GM19238 (cell line): Measurements from ENCODE around the gene CLDN7.
A peak's percentile ranks its signal among the peaks of the same experiment; 100 is the strongest.

Experiments used
- DNase-seq: peaks from one replicate; pipeline ENCODE4 v3.0.0; 2011; ENCODE audit warnings: low spot score; ENCODE audit not compliant: insufficient read length

CLDN7 gene

DNA sequence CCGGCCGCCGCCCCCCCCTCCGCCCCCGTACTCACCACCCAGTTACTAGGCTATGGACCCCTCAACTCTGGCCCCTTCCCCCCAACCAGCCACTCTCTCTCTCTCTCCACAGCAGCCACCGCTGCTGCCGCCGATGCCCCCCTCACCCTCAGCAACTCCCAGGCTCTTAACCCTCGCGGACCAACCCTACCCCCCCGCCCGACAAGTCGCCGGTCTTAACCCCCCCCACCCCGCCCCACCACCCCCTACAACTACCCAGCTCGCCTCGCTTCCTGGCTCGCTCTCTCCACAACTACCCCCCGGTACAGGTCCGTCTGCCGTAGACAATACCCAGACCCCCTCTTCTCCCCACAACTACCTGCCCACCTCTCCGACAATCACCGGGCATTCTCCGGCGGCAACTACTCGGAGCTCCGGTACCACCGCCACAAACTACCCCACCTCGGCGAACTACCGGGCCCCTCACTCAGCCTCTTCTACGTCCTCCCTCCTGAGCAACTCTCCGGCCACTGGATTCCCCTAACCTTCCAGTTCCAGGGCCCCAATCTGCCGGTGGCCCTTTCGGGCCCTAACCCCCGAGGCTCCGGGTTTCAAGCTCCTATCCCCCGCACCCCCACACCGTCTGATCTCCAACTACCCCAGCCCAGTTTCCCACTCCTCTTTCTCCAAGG, 23.7 kb downstream of the CLDN7 start:
- DNase-seq: no peak

DNA sequence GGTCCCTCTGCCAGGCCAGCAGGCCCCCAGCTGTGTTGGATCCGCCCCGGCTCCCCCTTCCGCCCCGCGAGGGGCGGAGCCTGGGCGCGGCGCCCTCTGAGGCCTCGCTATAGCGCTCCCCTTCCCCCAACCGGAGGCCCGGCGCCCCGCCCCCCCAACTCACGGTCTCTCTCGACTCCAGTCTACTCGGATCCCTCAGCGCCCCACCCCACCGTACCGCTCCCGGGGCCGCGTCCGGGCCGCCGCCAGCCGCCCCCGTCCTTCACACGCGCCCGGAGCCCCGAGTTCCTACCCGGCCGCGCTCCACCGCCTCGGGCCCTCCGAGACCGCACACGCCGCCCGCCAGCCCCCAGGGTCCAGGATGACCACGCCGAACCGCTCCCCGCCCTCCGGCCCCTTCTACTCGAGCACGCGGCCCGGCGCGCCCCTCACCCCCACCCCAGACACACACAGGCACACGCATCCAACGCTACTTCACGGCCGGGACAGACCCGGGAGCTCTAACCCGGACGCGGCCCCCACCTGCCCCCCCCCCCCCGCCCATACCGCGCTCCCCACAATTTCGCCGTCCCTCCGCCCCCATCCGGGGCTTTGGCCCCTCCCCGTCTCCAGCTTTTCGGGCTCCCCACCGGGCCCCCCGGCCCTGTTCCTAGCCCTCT, 24.4 kb downstream of the CLDN7 start:
- peak; percentile 80 for DNase-seq

DNA sequence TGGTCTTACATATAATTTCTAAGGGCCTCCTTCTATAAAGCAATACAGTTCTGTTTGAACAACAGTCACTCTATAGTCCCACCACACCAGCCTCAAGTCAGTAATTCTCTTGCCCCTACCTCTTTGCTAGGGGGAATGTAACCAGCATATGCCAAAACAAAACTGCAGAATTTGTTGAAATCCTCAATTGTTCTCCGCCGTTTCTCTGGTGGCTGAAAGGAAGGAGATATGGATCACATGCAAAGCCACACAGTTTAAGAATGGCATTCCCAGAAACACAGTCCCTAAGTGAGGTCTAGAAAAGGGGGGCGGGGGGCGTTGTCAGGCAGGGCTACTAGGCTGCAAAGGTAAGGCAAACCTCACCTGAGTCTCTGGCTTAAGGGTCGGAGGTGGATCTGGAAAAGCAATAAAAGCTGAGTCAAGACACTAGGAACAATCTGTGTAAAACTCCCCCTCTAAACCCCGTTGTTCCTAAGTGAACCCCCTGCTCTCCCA, 25.0 kb downstream of the CLDN7 start:
- no peak for DNase-seq

DNA sequence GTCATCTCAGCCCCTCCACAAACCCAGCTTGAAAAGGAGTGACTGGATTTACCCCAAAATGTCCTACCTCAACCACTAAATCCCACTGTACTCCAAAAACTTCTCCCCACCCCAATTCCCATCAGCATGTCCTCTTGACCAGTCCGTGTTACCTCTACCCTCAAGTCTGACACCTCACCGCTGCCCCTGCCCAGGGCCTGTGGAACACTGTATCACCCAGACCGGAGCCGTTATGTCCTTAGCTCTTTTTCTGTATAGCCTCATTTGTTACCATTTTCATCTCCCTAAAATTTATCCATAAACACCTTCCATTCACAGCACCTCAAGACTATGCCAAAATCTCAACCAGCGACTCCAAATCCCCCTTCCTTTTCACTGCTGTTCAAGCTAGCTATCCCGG, 25.5 kb downstream of the CLDN7 start:
- no peak for DNase-seq

DNA sequence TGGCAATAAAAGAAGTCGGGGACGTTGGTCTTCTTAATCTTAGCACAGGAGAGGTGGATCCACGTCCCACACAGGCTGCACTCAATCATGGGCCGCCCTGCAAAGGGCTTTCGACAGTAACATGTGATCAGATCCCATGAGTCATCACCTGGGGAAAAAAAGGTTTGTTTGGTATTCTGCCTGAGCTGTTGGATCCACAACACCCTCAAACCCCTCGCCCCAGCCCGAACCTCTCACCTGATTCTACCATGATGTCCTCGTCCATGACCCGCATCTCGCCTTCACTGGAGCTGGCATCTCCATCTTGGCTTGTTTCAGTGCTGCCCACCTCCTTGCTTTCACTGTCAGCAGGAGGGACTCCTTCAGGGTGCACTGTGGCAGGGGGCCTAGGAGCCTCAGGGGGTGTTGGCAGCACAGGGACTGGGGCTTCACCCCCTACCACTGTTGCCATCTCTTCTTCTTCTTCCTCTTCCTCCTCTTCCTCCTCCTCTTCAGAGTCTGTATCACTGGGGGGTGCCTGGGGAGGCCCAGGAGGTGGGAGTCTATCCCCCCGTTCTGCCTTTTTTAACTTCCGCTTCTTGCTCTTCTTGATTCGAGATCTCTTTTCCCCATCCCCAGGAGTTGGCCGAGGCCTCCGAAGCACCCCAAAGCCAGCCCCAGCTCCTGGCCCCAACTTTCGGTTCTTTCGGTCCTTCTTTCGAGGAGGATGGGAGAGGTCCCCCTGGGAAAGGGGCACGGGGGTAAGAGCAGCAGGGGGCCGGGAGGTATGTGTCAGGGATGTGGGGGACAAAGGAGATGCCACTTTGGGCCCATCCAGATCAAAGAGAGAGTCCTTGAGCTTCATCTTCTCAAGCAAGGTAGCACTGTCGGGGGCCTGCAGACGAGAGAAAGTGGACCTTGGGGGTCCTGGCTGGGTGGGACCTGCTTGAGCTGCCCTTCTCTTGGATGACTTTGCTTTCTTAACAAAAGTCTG, 26.3 kb downstream of the CLDN7 start:
- no peak for DNase-seq

DNA sequence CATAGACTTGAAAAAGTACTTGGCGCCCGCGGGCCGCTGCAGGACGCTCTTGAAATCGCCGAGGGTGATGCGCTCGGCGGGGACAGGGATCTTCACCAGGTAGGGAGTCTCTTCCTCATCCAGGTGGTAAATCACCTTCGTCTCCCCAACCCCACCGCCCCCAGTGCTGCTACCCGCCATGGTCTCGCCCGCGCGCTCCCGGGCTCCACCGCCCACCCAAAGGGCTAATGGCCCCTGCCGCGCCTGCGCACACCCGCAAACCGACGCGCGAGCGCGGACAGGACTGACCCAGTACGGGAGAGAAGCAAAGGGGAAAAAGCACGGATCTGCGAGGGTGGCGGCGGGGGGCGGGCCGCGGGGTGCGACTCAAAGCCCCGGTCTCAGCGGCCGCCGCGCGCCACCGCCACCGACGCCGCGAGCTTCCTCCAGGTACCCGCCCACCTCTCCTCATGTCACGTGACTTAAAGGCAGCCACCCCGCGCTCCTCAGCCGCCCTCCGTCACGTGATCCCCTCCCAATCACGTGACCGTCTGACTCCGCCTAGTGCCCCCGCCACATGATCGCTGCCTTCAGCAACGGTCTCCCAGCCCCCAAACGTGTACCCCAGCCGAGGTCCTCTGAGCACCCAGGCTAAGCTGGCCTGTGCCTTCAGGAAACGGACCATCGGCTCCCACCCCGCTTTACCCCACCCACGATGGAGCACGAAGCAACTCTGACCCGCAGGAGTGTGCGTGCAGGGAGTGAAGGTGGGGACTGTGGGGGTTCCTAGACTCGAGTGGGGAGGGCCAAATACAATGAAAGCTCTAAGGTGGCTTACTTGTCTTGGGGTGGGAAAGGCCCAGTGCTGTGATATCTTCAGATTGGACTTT, 28.0 kb downstream of the CLDN7 start, which contains the start of gene DVL2:
TSS of gene DVL2 (minus strand) at position 435 of the 869 bp plus-strand sequence. CDS start at position 180, 255 bp downstream.
- DNase-seq: peak; percentile 98

- DNase-seq: no peak
These were observed 28.6 kb downstream of the CLDN7 start for GRCh38 chr17:7233701-7234082.

GRCh38 chr17:7232114-7232513, 30.2 kb downstream of the CLDN7 start:
- no peak for DNase-seq

GRCh38 chr17:7229504-7229903, 32.8 kb downstream of the CLDN7 start:
- DNase-seq: no peak

DNA sequence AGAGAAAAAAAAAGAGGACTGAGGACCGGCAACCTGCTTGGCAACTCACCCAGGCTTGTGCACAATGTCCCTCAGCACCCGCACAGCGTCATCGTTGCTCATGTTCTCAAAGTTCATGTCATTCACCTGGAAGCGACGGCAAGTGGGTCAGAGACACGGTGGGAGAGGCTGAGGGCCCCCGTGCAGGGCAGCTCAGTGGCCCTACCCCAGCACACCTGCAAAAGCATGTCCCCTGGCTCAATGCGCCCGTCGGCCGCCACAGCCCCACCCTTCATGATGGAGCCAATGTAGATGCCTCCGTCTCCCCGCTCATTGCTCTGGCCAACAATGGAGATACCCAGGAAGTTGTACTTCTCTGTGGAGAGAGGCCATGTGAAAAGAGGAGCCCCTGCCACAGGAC, 33.4 kb downstream of the CLDN7 start:
- DNase-seq: no peak

GRCh38 chr17:7226721-7227710, 35.3 kb downstream of the CLDN7 start:
- no peak for DNase-seq

- no peak for DNase-seq
These were observed 36.5 kb downstream of the CLDN7 start for GRCh38 chr17:7225711-7226331.

DNA sequence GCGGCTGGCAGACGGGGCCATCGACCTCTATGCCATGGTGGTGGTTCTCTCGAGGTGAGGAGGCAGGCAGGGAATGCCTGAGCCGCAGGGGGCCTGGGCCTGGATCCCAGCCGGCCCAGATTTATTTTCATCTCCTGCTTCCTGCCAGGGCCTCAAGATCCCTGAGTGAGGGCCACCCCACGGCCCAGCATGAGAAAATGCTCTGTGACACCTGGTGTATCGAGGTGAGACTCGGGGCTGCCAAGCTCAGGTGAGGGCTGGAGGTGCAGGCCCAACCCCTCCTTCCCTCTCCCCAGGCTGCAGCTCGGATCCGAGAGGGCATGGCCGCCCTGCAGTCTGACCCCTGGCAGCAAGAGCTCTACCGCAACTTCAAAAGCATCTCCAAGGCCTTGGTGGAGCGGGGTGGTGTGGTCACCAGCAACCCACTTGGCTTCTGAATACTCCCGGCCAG, 37.6 kb downstream of the CLDN7 start:
- DNase-seq: no peak

GRCh38 chr17:7224110-7224509, 38.2 kb downstream of the CLDN7 start:
- DNase-seq: no peak

DNA sequence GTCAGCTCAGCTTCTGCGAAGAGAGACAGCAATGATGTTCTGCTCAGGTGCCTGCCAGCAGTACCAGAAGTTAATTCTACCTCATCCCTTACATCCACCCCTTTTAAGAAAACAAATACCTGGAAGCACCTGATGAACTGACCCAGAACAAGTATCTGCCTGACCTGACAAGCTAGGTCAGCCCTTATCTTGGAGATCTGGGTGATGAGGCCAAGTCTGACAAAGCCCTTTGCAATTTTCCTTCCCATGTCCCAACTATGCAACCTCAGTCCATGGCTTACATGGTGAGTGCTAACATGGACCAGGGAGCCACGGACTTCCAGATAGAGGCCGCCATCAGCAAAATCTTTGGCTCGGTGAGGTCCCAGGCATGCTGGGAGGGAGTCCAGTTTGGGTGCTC, 38.9 kb downstream of the CLDN7 start:
- no peak for DNase-seq

DNA sequence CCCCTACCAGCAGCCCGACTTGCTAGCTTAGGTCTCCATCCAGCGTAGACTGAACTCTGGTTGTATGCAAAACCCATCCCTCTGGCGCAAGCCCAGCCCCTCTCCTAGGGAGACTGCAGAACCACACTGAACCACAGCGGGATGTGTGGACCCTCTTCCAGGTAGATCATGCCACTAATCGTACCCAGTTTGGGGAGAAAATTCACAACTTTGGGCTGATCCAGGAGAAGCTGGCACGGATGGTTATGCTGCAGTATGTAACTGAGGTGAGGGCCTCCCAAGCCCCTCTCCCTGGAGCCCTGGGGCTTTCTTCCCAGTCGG, 39.3 kb downstream of the CLDN7 start:
- no peak for DNase-seq

DNA sequence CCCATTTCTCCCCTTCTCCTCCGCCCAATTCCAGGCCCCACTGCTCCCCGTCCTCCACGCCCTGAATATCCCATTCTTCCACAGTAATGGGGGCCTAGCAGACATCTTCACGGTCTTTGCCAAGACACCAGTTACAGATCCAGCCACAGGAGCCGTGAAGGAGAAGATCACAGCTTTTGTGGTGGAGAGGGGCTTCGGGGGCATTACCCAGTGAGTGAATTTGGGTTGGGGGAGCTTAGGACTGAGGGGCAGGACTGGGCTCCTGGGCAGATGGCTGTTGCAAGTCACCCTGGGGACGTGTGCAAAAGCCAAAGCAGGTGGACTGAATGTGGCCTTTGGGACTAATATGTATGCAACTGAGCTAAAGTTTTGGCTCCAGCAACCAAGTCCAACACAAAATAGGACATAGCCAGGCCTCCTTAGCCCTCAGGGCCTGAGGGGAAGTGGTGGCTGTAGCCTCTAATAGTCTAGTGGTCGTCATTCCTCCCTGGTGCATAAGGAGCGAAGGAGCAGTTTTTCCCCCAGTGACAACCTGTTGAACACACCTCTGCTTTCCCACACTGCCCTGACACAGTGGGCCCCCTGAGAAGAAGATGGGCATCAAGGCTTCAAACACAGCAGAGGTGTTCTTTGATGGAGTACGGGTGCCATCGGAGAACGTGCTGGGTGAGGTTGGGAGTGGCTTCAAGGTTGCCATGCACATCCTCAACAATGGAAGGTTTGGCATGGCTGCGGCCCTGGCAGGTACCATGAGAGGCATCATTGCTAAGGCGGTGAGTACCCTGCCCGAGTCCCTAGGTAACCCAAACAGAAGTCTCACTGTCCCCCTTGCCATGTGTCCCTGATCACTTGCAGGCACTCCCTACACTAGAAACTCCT, 39.9 kb downstream of the CLDN7 start:
- no peak for DNase-seq
